Fibroblast of lung (primary cell): ENCODE measurements around the gene VPS35L. TPM values are rescaled to one million over a fixed set of nuclear protein-coding genes. Genes with fewer than 3 reads are reported as not detected.

Experiments used
- DNase-seq, 2 donors: peaks; one replicate each; pipeline versions ENCODE4 v3.0.0 to v3.0.0-alpha.2; 2010; ENCODE audit warnings: low read depth in 2 of 2
- H2AFZ ChIP-seq: 2 replicates; pipeline ENCODE4 v1.5.1; 2012; ENCODE audit warnings: low read length, control low read depth, inconsistent platforms
- H3K27ac ChIP-seq: 2 replicates; pipeline ENCODE4 v1.5.1; 2011; ENCODE audit warnings: low read length, control low read depth; ENCODE audit not compliant: insufficient read depth
- H3K27me3 ChIP-seq: 2 replicates; pipeline ENCODE4 v1.5.1; 2011; ENCODE audit warnings: mild to moderate bottlenecking, low read length; ENCODE audit not compliant: control insufficient read depth, insufficient read depth
- H3K36me3 ChIP-seq: 2 replicates; pipeline ENCODE4 v1.5.1; 2011; ENCODE audit warnings: low read length; ENCODE audit not compliant: control insufficient read depth, insufficient read depth
- H3K4me1 ChIP-seq: 2 replicates; pipeline ENCODE4 v1.5.1; 2011; ENCODE audit warnings: low read length; ENCODE audit not compliant: control insufficient read depth, insufficient read depth; ENCODE audit errors: extremely low read depth
- H3K4me2 ChIP-seq: 2 replicates; pipeline ENCODE4 v1.5.1; 2011; ENCODE audit warnings: low read length, control low read depth; ENCODE audit not compliant: insufficient read depth; ENCODE audit errors: extremely low read depth
- H3K4me3 ChIP-seq, 4 experiments: fragments of 200-600 bp in 1 of 4; sonication (generic) in 1 of 4; replicated peaks in 1 of 4; 2 replicates each; pipeline ENCODE4 v1.5.1; 2011 to 2016; ENCODE audit warnings: low read length in 4 of 4, low read depth in 3 of 4, mild to moderate bottlenecking in 3 of 4, control low read depth in 2 of 4, inconsistent platforms in 1 of 4, mixed read lengths in 1 of 4; ENCODE audit not compliant: insufficient read depth in 1 of 4; ENCODE audit errors: control extremely low read depth in 1 of 4
- H3K79me2 ChIP-seq: 2 replicates; pipeline ENCODE4 v1.5.1; 2012; ENCODE audit warnings: mild to moderate bottlenecking, low read length, inconsistent platforms; ENCODE audit not compliant: control insufficient read depth, insufficient read depth
- H3K9ac ChIP-seq: 2 replicates; pipeline ENCODE4 v1.5.1; 2011; ENCODE audit warnings: mild to moderate bottlenecking, low read length, control low read depth; ENCODE audit not compliant: insufficient read depth
- H3K9me3 ChIP-seq: 2 replicates; pipeline ENCODE4 v1.5.1; 2012; ENCODE audit warnings: low read depth, low read length; ENCODE audit not compliant: control insufficient read depth, insufficient read depth
- H4K20me1 ChIP-seq: 2 replicates; pipeline ENCODE4 v1.5.1; 2011; ENCODE audit warnings: low read length; ENCODE audit not compliant: control insufficient read depth, insufficient read depth; ENCODE audit errors: extremely low read depth
- EZH2 ChIP-seq: IDR thresholded peaks from 2 replicates; pipeline ENCODE4 v1.5.1; 2012; ENCODE audit warnings: low read length, control low read depth, mild to moderate bottlenecking; ENCODE audit errors: missing control alignments
- polyA plus RNA-seq, 2 donors: library from polyadenylated mRNA; depleted of rRNA in 1 of 2; stranded (reverse) in 1 of 2; unstranded in 1 of 2; fragments of >200 nt; gene quantifications; 2 replicates each; pipeline ENCODE4 v1.2.1, GENCODE V29; 2011 to 2012; ENCODE audit warnings: missing spikeins in 1 of 2
- total RNA-seq: library from RNA; depleted of rRNA; stranded (reverse); fragments of >200 nt; gene quantifications from 2 replicates; pipeline ENCODE4 v1.2.1, GENCODE V29; 2014
- TF ChIP-seq, protein P1 (sequence below), 2 donors: IDR thresholded peaks in 1 of 2; conservative IDR thresholded peaks in 1 of 2; 1 replicate in 1 of 2; 2 replicates in 1 of 2; pipeline ENCODE4 v1.5.1; 2011 to 2012; ENCODE audit warnings: low read length in 2 of 2, control low read depth in 1 of 2, inconsistent platforms in 1 of 2, low read depth in 1 of 2, mild to moderate bottlenecking in 1 of 2

The VPS35L gene
- total and polyA plus RNA-seq, 2 donors (not counting 1 experiment from before 2014, with no cell fraction given): 46.7 to 54.7 TPM

GRCh38 chr16:19745286-19746010, 189.9 kb downstream of the VPS35L start:
- H3K27ac ChIP-seq: no peak overlapping the region

DNA sequence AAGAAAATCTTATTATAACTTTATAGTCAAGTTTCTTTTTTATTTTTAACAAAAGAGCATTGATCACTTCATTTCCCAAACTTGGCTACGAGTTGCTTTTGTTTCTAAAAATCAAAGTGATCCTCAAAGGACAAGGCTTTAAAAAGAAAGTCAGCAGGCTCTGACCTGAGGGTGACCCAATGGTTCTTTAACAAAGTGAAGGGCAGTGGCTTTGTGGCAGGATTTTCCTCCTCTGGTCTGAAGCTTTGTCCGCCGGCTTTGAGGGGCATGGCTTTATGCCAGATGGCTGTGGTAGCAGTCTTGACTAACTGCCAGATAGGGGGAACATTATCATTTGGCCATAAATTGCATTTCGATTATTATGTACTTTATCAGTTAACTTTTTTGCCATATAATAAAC, 191.1 kb downstream of the VPS35L start:
- H3K27ac ChIP-seq: no peak overlapping the region
- no peak overlapping the region for H3K4me3 ChIP-seq
- no peak overlapping the region for H3K4me2 ChIP-seq
- TF ChIP-seq, protein P1, sequence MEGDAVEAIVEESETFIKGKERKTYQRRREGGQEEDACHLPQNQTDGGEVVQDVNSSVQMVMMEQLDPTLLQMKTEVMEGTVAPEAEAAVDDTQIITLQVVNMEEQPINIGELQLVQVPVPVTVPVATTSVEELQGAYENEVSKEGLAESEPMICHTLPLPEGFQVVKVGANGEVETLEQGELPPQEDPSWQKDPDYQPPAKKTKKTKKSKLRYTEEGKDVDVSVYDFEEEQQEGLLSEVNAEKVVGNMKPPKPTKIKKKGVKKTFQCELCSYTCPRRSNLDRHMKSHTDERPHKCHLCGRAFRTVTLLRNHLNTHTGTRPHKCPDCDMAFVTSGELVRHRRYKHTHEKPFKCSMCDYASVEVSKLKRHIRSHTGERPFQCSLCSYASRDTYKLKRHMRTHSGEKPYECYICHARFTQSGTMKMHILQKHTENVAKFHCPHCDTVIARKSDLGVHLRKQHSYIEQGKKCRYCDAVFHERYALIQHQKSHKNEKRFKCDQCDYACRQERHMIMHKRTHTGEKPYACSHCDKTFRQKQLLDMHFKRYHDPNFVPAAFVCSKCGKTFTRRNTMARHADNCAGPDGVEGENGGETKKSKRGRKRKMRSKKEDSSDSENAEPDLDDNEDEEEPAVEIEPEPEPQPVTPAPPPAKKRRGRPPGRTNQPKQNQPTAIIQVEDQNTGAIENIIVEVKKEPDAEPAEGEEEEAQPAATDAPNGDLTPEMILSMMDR (conservative IDR thresholded peaks at IDR 0.05 in 1 of 2, IDR thresholded peaks at IDR 0.05 in 1 of 2; ENCODE audit: low read depth in 1 of 2, low read length in 2 of 2): no peak
- no peak for TF ChIP-seq EZH2
- H3K79me2 ChIP-seq: no peaks in the 10 kb centered on the region
- peak in 1 of 2 donors; percentile 12 for DNase-seq
- H3K36me3 ChIP-seq: no peaks in the 10 kb centered on the region
- H2AFZ ChIP-seq: no peak overlapping the region
- H3K4me1 ChIP-seq: peaks cover 2% of the 10 kb centered on the region
- H3K27me3 ChIP-seq: no peaks in the 10 kb centered on the region
- no peaks in the 10 kb centered on the region for H3K9me3 ChIP-seq
- H4K20me1 ChIP-seq: no peaks in the 10 kb centered on the region
- H3K9ac ChIP-seq: no peak overlapping the region

More at GRCh38 chr16:19745286-19746010, 189.9 kb downstream of the VPS35L start:
- Histone ChIP-seq H3K79me2 (no peaks in the 10 kb centered on the region), H3K9ac (no peak overlapping the region), H3K4me3 (no peak overlapping the region), H3K4me2 (peak overlapping the region; percentile 71), H3K9me3 (no peaks in the 10 kb centered on the region), H3K27me3 (no peaks in the 10 kb centered on the region), H3K36me3 (no peaks in the 10 kb centered on the region), H4K20me1 (no peaks in the 10 kb centered on the region), H2AFZ (no peak overlapping the region), H3K4me1 (peaks cover 2% of the 10 kb centered on the region)
- peak; percentile 50 to 60 for DNase-seq
- TF ChIP-seq, protein P1 (conservative IDR thresholded peaks at IDR 0.05 in 1 of 2, IDR thresholded peaks at IDR 0.05 in 1 of 2; ENCODE audit: low read depth in 1 of 2, low read length in 2 of 2): no peak
- no peak for TF ChIP-seq EZH2

DNA sequence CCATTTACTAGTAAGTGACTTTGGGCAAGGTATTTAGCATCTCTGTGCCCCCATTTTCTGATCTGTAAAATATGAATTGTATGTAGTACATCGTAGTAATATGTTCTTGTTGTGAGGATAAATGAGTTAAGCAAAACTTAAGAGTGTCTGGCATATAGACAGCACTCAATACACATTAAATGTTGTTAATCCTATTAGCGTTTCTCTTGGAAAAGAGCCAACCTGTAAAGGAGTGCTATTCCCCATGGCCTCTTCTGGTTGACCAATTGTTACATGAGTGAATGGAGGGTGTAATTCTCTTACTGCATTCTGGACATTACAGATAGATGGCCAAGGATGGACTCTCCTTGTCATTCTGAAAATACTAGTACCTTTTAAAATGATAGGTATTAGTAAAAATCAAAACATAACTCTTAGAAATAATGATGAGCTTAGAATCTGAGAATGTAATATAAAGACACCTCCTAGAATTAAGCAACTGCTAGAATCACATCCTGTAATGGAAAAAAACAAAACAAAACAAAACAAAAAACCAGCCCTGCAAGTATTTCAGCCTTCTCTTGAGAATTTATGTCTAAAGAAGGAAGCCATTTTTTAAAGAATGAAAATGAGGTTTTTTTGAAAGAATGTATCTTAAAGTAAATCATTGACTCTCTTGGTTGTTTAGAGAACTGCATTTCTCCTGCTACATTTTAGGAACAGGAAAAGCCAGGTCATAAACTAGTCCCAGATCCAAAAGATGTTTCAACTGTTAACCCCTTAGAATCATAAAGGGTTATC, 193.1 kb downstream of the VPS35L start:
- H4K20me1 ChIP-seq: no peaks in the 10 kb centered on the region
- TF ChIP-seq EZH2: no peak
- TF ChIP-seq, protein P1 (conservative IDR thresholded peaks at IDR 0.05 in 1 of 2, IDR thresholded peaks at IDR 0.05 in 1 of 2; ENCODE audit: low read depth in 1 of 2, low read length in 2 of 2): no peak
- no peak overlapping the region for H3K9ac ChIP-seq
- H3K79me2 ChIP-seq: no peaks in the 10 kb centered on the region
- H3K36me3 ChIP-seq: no peaks in the 10 kb centered on the region
- no peak for DNase-seq
- no peak overlapping the region for H2AFZ ChIP-seq
- H3K4me3 ChIP-seq: no peak overlapping the region
- H3K4me2 ChIP-seq: no peak overlapping the region
- H3K27ac ChIP-seq: no peak overlapping the region
- no peaks in the 10 kb centered on the region for H3K9me3 ChIP-seq
- H3K4me1 ChIP-seq: peaks cover 2% of the 10 kb centered on the region
- no peaks in the 10 kb centered on the region for H3K27me3 ChIP-seq
